Activated CD8-positive, alpha-beta T cell treated with anti-CD3 and anti-CD28 coated beads for 36 hours (primary cell): Measurements from ENCODE around the gene UQCC5. TPM values are rescaled to one million over a fixed set of nuclear protein-coding genes. Genes with fewer than 3 reads are reported as not detected.

Experiments used
- ATAC-seq: fragments of 200-7000 bp; cut with Tn5 transposase; one replicate; pipeline ENCODE4 v1.10.0; 2021; ENCODE audit warnings: mild to moderate bottlenecking, moderate library complexity
- CTCF ChIA-PET: fragments of 350-600 bp; sonication (Branson Sonifier 250); formaldehyde crosslinking; loops from one replicate; lab custom pipeline; 2021; ENCODE audit warnings: antibody characterized with exemption; lab: Charles Lee
- POLR2A ChIA-PET: fragments of 350-600 bp; sonication (Branson Sonifier 250); formaldehyde crosslinking; loops from one replicate; lab custom pipeline; 2021; ENCODE audit warnings: antibody characterized with exemption; lab: Charles Lee
- DNase-seq: peaks from one replicate; pipeline ENCODE4 v3.0.0-alpha.2; 2020
- H3K27ac Mint-ChIP-seq: one replicate; pipeline ENCODE4 v1.8.0; 2021; ENCODE audit warnings: mild to moderate bottlenecking, mixed read lengths
- H3K27me3 Mint-ChIP-seq: one replicate; pipeline ENCODE4 v1.8.0; 2021; ENCODE audit warnings: mixed read lengths
- H3K36me3 Mint-ChIP-seq: one replicate; pipeline ENCODE4 v1.8.0; 2021; ENCODE audit warnings: low read depth, mixed read lengths
- H3K4me1 Mint-ChIP-seq: one replicate; pipeline ENCODE4 v1.8.0; 2021; ENCODE audit warnings: low read depth, mixed read lengths
- H3K4me3 Mint-ChIP-seq: one replicate; pipeline ENCODE4 v1.8.0; 2021; ENCODE audit warnings: mild to moderate bottlenecking, moderate library complexity, mixed read lengths
- H3K9me3 Mint-ChIP-seq: one replicate; pipeline ENCODE4 v1.8.0; 2021; ENCODE audit warnings: mixed read lengths
- CTCF ChIP-seq: fragments of 200-600 bp; IDR thresholded peaks from one replicate; pipeline ENCODE4 v1.8.0; 2022; ENCODE audit warnings: antibody characterized with exemption, mild to moderate bottlenecking
- intact Hi-C: fragments of 100-400 bp; cut with micrococcal nuclease; formaldehyde crosslinking; loops from one replicate; pipeline ENCODE4 v1.10.0; 2022
- total RNA-seq, 2 experiments: library from RNA; stranded (reverse); gene quantifications; one replicate each; pipeline ENCODE4 v1.2.3, GENCODE V29; 2021

The UQCC5 gene
- total RNA-seq, 2 experiments from 2014 or later: 14.0 to 20.5 TPM

- intact Hi-C loops: no loop called here
- CTCF ChIA-PET: no interaction called here
- no peaks in the 10 kb centered on the region for H3K4me1 Mint-ChIP-seq
- ATAC-seq (no peak), DNase-seq (no peak)
- POLR2A ChIA-PET: no interaction called here
- no peak for TF ChIP-seq CTCF
- no peaks in the 10 kb centered on the region for H3K27me3 Mint-ChIP-seq
- no peak overlapping the region for H3K27ac Mint-ChIP-seq
- H3K4me3 Mint-ChIP-seq: no peak overlapping the region
- no peaks in the 10 kb centered on the region for H3K9me3 Mint-ChIP-seq
- H3K36me3 Mint-ChIP-seq: no peaks in the 10 kb centered on the region
These were observed 21.2 kb upstream of the UQCC5 start for GRCh38 chr3:52515192-52515591.

GRCh38 chr3:52516509-52517195 is 19.8 kb upstream of the UQCC5 start:
- ATAC-seq: no peak
- no peaks in the 10 kb centered on the region for H3K9me3 Mint-ChIP-seq
- no peak overlapping the region for H3K27ac Mint-ChIP-seq
- H3K36me3 Mint-ChIP-seq: no peaks in the 10 kb centered on the region
- no peak for DNase-seq
- H3K4me3 Mint-ChIP-seq: no peak overlapping the region
- POLR2A ChIA-PET: no interaction called here
- H3K4me1 Mint-ChIP-seq: no peaks in the 10 kb centered on the region
- CTCF ChIA-PET: no interaction called here
- intact Hi-C loops: no loop called here
- TF ChIP-seq CTCF: no peak
- H3K27me3 Mint-ChIP-seq: no peaks in the 10 kb centered on the region

- no peaks in the 10 kb centered on the region for H3K9me3 Mint-ChIP-seq
- H3K36me3 Mint-ChIP-seq: no peaks in the 10 kb centered on the region
- no peak for DNase-seq
- ChIA-PET POLR2A (interaction anchor here (0.6 to 1.2 kb wide), 3 partner anchors 11 to 131 kb away, joined by 3 to 4 read pairs (median 3); no protein-coding TSS in a partner anchor), CTCF (interaction anchor here (1.1 kb wide), 1 partner anchor 72 kb away, joined by 3 read pairs; no protein-coding TSS in a partner anchor)
- intact Hi-C loops: no loop called here
- H3K4me1 Mint-ChIP-seq: no peaks in the 10 kb centered on the region
- no peak overlapping the region for H3K27ac Mint-ChIP-seq
- no peak for ATAC-seq
- no peaks in the 10 kb centered on the region for H3K27me3 Mint-ChIP-seq
- TF ChIP-seq CTCF: no peak
- no peak overlapping the region for H3K4me3 Mint-ChIP-seq
These were observed 18.3 kb upstream of the UQCC5 start for GRCh38 chr3:52517796-52518722.

- no peak for TF ChIP-seq CTCF
- Mint-ChIP-seq H3K4me3 (no peak overlapping the region), H3K27ac (no peak overlapping the region), H3K36me3 (no peaks in the 10 kb centered on the region), H3K9me3 (no peaks in the 10 kb centered on the region), H3K27me3 (no peaks in the 10 kb centered on the region), H3K4me1 (no peaks in the 10 kb centered on the region)
- intact Hi-C loops: no loop called here
- ChIA-PET POLR2A (interaction anchor here (1.2 kb wide), 2 partner anchors 10 to 36 kb away, joined by 3 to 4 read pairs; no protein-coding TSS in a partner anchor), CTCF (interaction anchor here (1.1 kb wide), 1 partner anchor 24 kb away, joined by 3 read pairs; the partner anchor contains the start of gene STAB1)
- DNase-seq (no peak), ATAC-seq (no peak)
These were observed 17.5 kb upstream of the UQCC5 start for GRCh38 chr3:52518723-52519444.
